ENCODE measurements around the gene CYP8B1. TPM values are rescaled to one million over a fixed set of nuclear protein-coding genes. Genes with fewer than 3 reads are reported as not detected.
A peak's percentile ranks its signal among the peaks of the same experiment; 100 is the strongest.

The CYP8B1 gene
- total and polyA plus RNA-seq, 2 of the 13 experiments (the other 11 are each of a cell fraction or from before 2014, with no cell fraction given) = 0.58 to 2.0 TPM

- no peak for TF ChIP-seq ZNF407 (CRISPR knock-in tag; IDR thresholded peaks at IDR 0.05; ENCODE audit: not compliant biosample characterization)
- TF ChIP-seq SOX5 (CRISPR knock-in tag; IDR thresholded peaks at IDR 0.05; ENCODE audit: borderline replicate concordance) = peak; percentile 89
- TF ChIP-seq RBFOX2 (IDR thresholded peaks at IDR 0.05; ENCODE audit: low read depth, low read length) = peak; percentile 45; the same call in 1 of the 2 replicates
- no peak for TF ChIP-seq ZNF343 (CRISPR knock-in tag; IDR thresholded peaks at IDR 0.05)
- TF ChIP-seq HIC2 (CRISPR knock-in tag; IDR thresholded peaks at IDR 0.05; ENCODE audit: low read depth) = peak; percentile 92
- TF ChIP-seq HOMEZ (CRISPR knock-in tag; IDR thresholded peaks at IDR 0.05; ENCODE audit: low read depth) = peak; percentile 68; the same call in 1 of the 2 replicates
- TF ChIP-seq STAT6 (CRISPR knock-in tag; IDR thresholded peaks at IDR 0.05; ENCODE audit: borderline replicate concordance) = 0 out of 2 replicates have a peak, but pooled peaks have one; percentile 9
- TF ChIP-seq TBX3 (IDR thresholded peaks at IDR 0.05; ENCODE audit: borderline replicate concordance) = peak; percentile 100
- peak; percentile 30; the same call in 1 of the 2 replicates for TF ChIP-seq ZNF331 (CRISPR knock-in tag; IDR thresholded peaks at IDR 0.05)
- 0 out of 2 replicates have a peak, but pooled peaks have one; percentile 21 for TF ChIP-seq ZNF792 (CRISPR knock-in tag; IDR thresholded peaks at IDR 0.05)
- peak; percentile 29; the same call in 1 of the 2 replicates for TF ChIP-seq SMC3 (IDR thresholded peaks at IDR 0.05; ENCODE audit: low read length)
- TF ChIP-seq EP300 (IDR thresholded peaks at IDR 0.05; ENCODE audit: low read depth in 2 of 2, low read length in 2 of 2) = peak; percentile 86 to 88
- TF ChIP-seq EP300 (CRISPR knock-in tag; IDR thresholded peaks at IDR 0.05; ENCODE audit: borderline replicate concordance) = peak; percentile 88
- TF ChIP-seq ZMYM3 (CRISPR knock-in tag; IDR thresholded peaks at IDR 0.05) = 0 out of 2 replicates have a peak, but pooled peaks have one; percentile 9
These were observed 46.5 kb downstream of the CYP8B1 start (continued) for GRCh38 chr3:42829083-42829627.

All from HepG2 (cell line).